Measurements from ENCODE around the gene KRT16. TPM values are rescaled to one million over a fixed set of nuclear protein-coding genes. Genes with fewer than 3 reads are reported as not detected.
"Not testable (repeated sequence)": the region's sequence is repeated elsewhere in the genome, so short reads cannot be mapped to it uniquely, and the experiment has no call there.

The KRT16 gene
- total RNA-seq, 1 experiment from 2014 or later: 109 TPM

- H3K27me3 Mint-ChIP-seq (ENCODE audit: insufficient read depth, unreplicated experiment): peaks cover 4% of the 10 kb centered on the region
Observed at GRCh38 chr17:41578538-41578937, 34.0 kb downstream of the KRT16 start.

GRCh38 chr17:41576740-41577139, 35.8 kb downstream of the KRT16 start:
- CTCF ChIA-PET: interaction anchor here (1.1 to 5.5 kb wide), 7 partner anchors 11 to 667 kb away, joined by 3 to 60 read pairs (median 6); no protein-coding TSS in a partner anchor

More at GRCh38 chr17:41578538-41578937, 34.0 kb downstream of the KRT16 start:
- Mint-ChIP-seq H3K36me3 (ENCODE audit: insufficient read depth, unreplicated experiment) (peaks cover 31% of the 10 kb centered on the region), H3K9me3 (ENCODE audit: unreplicated experiment) (no peaks in the 10 kb centered on the region), H3K27ac (ENCODE audit: low read depth, unreplicated experiment) (peak overlapping the region; percentile 97), H3K4me3 (ENCODE audit: unreplicated experiment) (no peak overlapping the region), H3K4me1 (ENCODE audit: insufficient read depth, unreplicated experiment) (peaks cover 51% of the 10 kb centered on the region)
- POLR2A ChIA-PET: interaction anchor here (0.6 to 2.0 kb wide), 12 partner anchors 29 to 957 kb away, joined by 3 to 11 read pairs (median 5); partner anchors contain the start of genes EIF1 and KRT17
- CTCF ChIA-PET: interaction anchor here (0.5 to 5.5 kb wide), 17 partner anchors 10 to 722 kb away, joined by 3 to 60 read pairs (median 6); partner anchors contain the start of gene KRT17
- DNase-seq (ENCODE audit: unreplicated experiment): no peak
- no TSS peak for BruUV-seq (replicated peaks)
- intact Hi-C loops (cut with micrococcal nuclease): no loop called here
- TF ChIP-seq CTCF (IDR thresholded peaks at IDR 0.05; ENCODE audit: unreplicated experiment): no peak

GRCh38 chr17:41575336-41575735, 37.2 kb downstream of the KRT16 start:
- H3K27me3 Mint-ChIP-seq (ENCODE audit: insufficient read depth, unreplicated experiment): peaks cover 14% of the 10 kb centered on the region
- peaks cover 23% of the 10 kb centered on the region for H3K4me1 Mint-ChIP-seq (ENCODE audit: insufficient read depth, unreplicated experiment)
- H3K9me3 Mint-ChIP-seq (ENCODE audit: unreplicated experiment): no peaks in the 10 kb centered on the region
- H3K4me3 Mint-ChIP-seq (ENCODE audit: unreplicated experiment): no peak overlapping the region
- TF ChIP-seq CTCF (IDR thresholded peaks at IDR 0.05; ENCODE audit: unreplicated experiment): no peak
- intact Hi-C loops (cut with micrococcal nuclease): no loop called here
- BruUV-seq (replicated peaks): no TSS peak
- ChIA-PET POLR2A (no interaction called here), CTCF (interaction anchor here (0.6 to 5.5 kb wide), 8 partner anchors 9 to 665 kb away, joined by 3 to 60 read pairs (median 6); no protein-coding TSS in a partner anchor)
- H3K36me3 Mint-ChIP-seq (ENCODE audit: insufficient read depth, unreplicated experiment): peaks cover under 1% of the 10 kb centered on the region
- no peak for DNase-seq (ENCODE audit: unreplicated experiment)
- H3K27ac Mint-ChIP-seq (ENCODE audit: low read depth, unreplicated experiment): no peak overlapping the region

More at GRCh38 chr17:41576740-41577139, 35.8 kb downstream of the KRT16 start:
- peaks cover 13% of the 10 kb centered on the region for H3K36me3 Mint-ChIP-seq (ENCODE audit: insufficient read depth, unreplicated experiment)
- intact Hi-C loops (cut with micrococcal nuclease); H3K27ac Mint-ChIP-seq (ENCODE audit: low read depth, unreplicated experiment); H3K9me3 Mint-ChIP-seq (ENCODE audit: unreplicated experiment); BruUV-seq (replicated peaks); H3K4me3 Mint-ChIP-seq (ENCODE audit: unreplicated experiment): not testable (repeated sequence)
- POLR2A ChIA-PET: interaction anchor here (0.7 to 1.6 kb wide), 3 partner anchors 10 to 48 kb away, joined by 4 read pairs; partner anchors contain the start of genes KRT14 and KRT17
- H3K27me3 Mint-ChIP-seq (ENCODE audit: insufficient read depth, unreplicated experiment): peaks cover 14% of the 10 kb centered on the region
- peak; percentile 59 for DNase-seq (ENCODE audit: unreplicated experiment)
- H3K4me1 Mint-ChIP-seq (ENCODE audit: insufficient read depth, unreplicated experiment): peaks cover 37% of the 10 kb centered on the region

GRCh38 chr17:41571561-41572434, 40.8 kb downstream of the KRT16 start, which contains the start of gene KRT9:
TSS of gene KRT9 (minus strand) at chr17:41572059. CDS start at chr17:41571992, 67 bp downstream.
- ChIA-PET POLR2A (interaction anchor here (0.7 to 1.4 kb wide), 3 partner anchors 13 to 1375 kb away, joined by 3 read pairs; no protein-coding TSS in a partner anchor), CTCF (interaction anchor here (0.7 to 1.7 kb wide), 6 partner anchors 7 to 96 kb away, joined by 3 to 11 read pairs (median 4); no protein-coding TSS in a partner anchor)
- Mint-ChIP-seq H3K9me3 (ENCODE audit: unreplicated experiment) (no peaks in the 10 kb centered on the region), H3K4me1 (ENCODE audit: insufficient read depth, unreplicated experiment) (no peaks in the 10 kb centered on the region), H3K4me3 (ENCODE audit: unreplicated experiment) (no peak within 1 kb of the TSS), H3K36me3 (ENCODE audit: insufficient read depth, unreplicated experiment) (no peaks in the 10 kb centered on the region), H3K27ac (ENCODE audit: low read depth, unreplicated experiment) (no peak within 1 kb of the TSS), H3K27me3 (ENCODE audit: insufficient read depth, unreplicated experiment) (peaks cover 26% of the 10 kb centered on the region)
- no peak for TF ChIP-seq CTCF (IDR thresholded peaks at IDR 0.05; ENCODE audit: unreplicated experiment)
- no TSS peak for BruUV-seq (replicated peaks)
- no peak for DNase-seq (ENCODE audit: unreplicated experiment)
- intact Hi-C loops (cut with micrococcal nuclease): no loop called here
